Measurements from ENCODE around the gene SERPINI1. TPM values are rescaled to one million over a fixed set of nuclear protein-coding genes. Genes with fewer than 3 reads are reported as not detected.
A peak's percentile ranks its signal among the peaks of the same experiment; 100 is the strongest.

SERPINI1 gene
- total and polyA plus RNA-seq, 9 of the 15 experiments (the other 6 are each of a cell fraction or from before 2014, with no cell fraction given) = 1.6 to 9.9 (median 3.5) TPM

- TF ChIP-seq ZNF398 (CRISPR knock-in tag; IDR thresholded peaks at IDR 0.05) (no peak), MBD2 (IDR thresholded peaks at IDR 0.05; ENCODE audit: borderline replicate concordance, low read depth) (no peak), RREB1 (CRISPR knock-in tag; IDR thresholded peaks at IDR 0.05) (no peak), ZBTB7A (IDR thresholded peaks at IDR 0.05; ENCODE audit: borderline replicate concordance, control insufficient read depth, low read depth, low read length) (no peak), PTBP1 (IDR thresholded peaks at IDR 0.05; ENCODE audit: low read depth, low read length) (no peak), DMBX1 (CRISPR knock-in tag; IDR thresholded peaks at IDR 0.05; ENCODE audit: borderline replicate concordance) (no peak), ZNF217 (CRISPR knock-in tag; IDR thresholded peaks at IDR 0.05) (no peak), SMARCA4 (IDR thresholded peaks at IDR 0.05) (peak; percentile 94), WHSC1 (IDR thresholded peaks at IDR 0.05; ENCODE audit: low read length) (no peak), HNRNPUL1 (IDR thresholded peaks at IDR 0.05; ENCODE audit: low read length) (no peak), MEF2A (IDR thresholded peaks at IDR 0.05; ENCODE audit: control insufficient read depth, low read depth, low read length) (no peak), HDAC1 (IDR thresholded peaks at IDR 0.05) (peak in 1 of 2 experiments; percentile 54; a peak in 1 of 4 replicates), BRD4 (IDR thresholded peaks at IDR 0.05) (no peak), TBP (optimal IDR thresholded peaks at IDR 0.05; ENCODE audit: low read depth, low read length) (peak; percentile 41), YY1 (IDR thresholded peaks at IDR 0.05; ENCODE audit: borderline replicate concordance in 1 of 3, control insufficient read depth in 1 of 3, extremely low read depth in 1 of 3, insufficient read depth in 3 of 3, insufficient read length in 1 of 3, insufficient replicate concordance in 2 of 3, low read depth in 1 of 3, low read length in 2 of 3) (no peak), ELF1 (tag; IDR thresholded peaks at IDR 0.05) (no peak), ZFP30 (CRISPR knock-in tag; IDR thresholded peaks at IDR 0.05; ENCODE audit: borderline replicate concordance) (no peak), FOS (IDR thresholded peaks at IDR 0.05; ENCODE audit: extremely low read depth, insufficient read length) (no peak), PHTF2 (CRISPR knock-in tag; IDR thresholded peaks at IDR 0.05) (no peak), SIRT6 (IDR thresholded peaks at IDR 0.05; ENCODE audit: low read depth, low read length) (no peak), KHSRP (IDR thresholded peaks at IDR 0.05) (no peak)
These were observed 11.6 kb upstream of the SERPINI1 start (continued) for GRCh38 chr3:167723872-167724271.

Measured in K562 (cell line).